Smooth muscle cell of the brain vasculature (primary cell): ENCODE results near the gene OCSTAMP.

ENCODE experiments used
- DNase-seq: peaks from one replicate; pipeline ENCODE4 v3.0.0-alpha.2; 2012; ENCODE audit warnings: low read depth, low spot score

Gene OCSTAMP

DNA sequence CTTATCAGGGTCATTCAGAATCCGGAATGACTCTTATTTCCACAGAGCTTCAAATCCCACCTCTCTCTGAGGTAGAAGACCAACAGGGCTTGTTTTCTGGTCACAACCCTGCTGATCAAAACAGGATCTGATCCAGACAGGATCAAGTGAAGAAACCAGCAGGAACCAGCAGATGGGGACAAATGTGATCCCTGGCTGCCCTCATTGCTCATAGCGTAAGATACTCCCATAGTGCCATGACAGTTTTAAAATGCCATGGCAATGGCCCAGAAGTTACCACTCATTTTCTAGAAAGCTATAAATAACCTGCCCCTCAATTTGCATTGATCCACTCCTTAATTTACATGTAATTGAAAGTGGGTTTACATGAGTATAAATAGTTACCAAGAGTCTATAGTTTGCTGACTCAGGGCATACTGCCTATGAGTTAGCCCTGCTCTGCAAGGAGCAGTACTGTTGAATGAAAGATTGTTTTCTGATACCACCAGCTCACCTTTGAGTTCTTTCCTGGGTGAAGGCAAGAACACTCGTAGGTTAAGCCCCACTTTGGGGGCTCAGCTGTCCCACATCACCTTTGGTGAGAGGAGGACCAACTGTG is 30.9 kb downstream of the OCSTAMP start:
- no peak for DNase-seq

DNA sequence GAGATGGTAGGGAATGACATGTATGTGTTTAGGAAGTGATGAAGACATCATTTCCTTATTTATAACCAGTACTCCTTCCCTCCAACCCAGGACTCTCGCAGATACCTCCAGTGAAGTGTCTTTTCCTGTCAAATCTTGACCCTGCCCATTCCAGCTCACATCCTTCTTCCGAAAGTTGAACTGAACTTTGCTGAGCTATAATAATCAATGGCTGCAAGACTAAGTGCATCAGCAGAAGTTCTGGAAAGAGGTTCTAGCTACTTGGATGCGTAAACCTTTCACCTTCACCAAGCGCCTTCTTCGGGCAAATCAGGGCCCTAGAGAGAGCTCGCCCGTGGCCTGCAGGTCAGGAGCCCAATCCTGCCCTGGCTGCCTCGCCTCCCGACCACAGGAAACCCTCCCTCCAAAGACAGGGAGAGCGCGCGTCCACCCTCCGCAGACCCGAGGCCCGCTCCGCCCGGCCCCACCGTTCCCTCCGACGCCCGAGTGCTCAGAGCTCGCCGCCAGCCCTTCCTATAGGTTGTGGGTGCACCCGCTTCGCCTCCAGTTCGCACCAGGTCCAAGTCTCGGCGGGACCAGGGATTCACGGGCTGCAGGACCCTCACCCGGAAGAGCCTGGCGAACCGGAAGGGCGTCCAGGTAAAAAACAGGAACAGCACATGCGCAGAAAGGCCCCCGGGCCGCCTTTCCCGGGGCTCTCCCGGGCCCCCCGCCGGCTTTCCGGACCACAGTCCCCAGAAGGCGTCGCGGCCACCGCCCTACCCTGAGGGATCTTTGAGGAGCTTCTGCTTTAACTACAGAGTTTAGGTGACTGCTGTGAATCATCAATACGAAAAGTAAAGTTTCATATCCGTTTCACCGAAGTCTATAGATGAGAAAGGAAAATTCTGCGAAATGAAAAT is 37.3 kb downstream of the OCSTAMP start, which contains the start of gene ZNF334:
Gene ZNF334 (minus strand): TSS at position 617 of the 902 bp plus-strand sequence. CDS start 1,457 bp downstream, outside the sequence.
- no peak for DNase-seq

GRCh38 chr20:46509523-46509922 is 40.9 kb downstream of the OCSTAMP start:
- DNase-seq, result no peak

DNA sequence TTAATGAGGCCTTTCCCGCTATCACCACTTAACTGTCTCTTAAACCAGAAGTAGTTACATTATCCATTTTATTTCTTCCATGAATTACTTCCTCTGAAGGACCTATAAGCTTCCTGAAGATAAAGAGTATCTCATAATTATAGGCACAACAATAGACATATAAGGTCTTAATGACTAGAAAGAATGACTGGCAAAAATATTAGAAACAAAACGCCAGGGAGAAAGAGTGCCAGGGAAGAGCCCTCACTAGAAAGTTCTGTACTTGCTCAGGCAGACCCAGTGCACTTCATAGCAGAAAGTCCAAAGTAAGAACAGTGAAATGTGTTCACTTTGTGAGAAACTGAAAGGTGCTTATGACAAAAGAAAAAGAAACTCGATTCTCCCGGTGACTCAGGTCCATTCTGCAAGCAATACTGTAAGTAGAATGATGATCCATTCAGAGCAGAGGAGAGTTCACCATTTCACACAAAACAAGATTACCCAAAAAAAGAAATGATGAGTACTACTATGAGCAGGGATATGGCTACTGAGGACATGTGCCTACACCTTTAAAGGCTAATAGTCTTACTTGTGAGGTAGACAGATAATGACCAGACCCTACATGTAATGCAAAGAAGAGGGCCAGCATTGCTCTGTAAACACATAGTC is 42.6 kb downstream of the OCSTAMP start:
- DNase-seq, result no peak

GRCh38 chr20:46505506-46505905 is 44.9 kb downstream of the OCSTAMP start:
- no peak for DNase-seq

DNA sequence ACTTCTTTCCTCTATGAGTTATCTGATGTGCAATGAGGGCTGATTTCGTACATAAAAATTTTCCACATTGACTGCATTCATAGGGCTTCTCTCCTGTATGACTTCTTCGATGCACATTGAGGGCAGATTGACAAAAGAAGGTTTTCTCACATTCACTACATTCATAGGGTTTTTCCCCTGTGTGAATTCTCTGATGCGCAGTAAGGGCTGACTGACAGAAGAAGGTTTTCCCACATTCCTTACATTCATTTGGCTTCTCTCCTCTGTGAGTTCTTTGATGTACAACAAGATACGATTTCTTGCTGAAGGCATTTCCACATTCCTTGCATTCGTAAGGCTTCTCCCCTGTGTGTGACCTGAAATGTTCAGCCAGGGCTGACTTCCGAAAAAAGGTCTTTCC is 48.5 kb downstream of the OCSTAMP start:
- DNase-seq, result no peak

DNA sequence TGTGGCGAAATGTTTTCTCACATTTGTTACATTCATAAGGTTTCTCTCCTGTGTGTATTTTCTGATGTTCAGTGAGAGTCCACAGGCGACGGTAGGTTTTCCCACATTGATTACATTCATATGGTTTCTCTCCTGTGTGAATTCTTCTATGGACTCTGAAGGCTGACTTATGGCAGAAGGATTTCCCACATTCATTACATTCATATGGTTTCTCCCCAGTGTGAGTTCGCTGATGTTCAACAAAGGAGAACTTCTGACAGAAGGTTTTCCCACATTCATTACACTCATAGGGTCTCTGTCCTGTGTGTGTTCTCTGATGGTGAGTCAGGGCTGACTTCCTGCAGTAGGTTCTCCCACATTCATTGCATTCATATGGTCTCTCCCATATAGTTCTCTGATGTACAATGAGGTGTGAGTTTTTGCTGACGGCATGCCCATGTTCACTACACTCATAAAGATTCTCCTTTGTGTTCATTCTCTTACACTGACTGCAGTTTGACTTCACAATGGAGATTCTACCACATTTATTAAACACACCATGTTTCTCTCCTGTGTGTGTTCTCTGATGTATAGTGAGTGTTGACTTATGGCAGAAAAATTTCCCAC is 49.0 kb downstream of the OCSTAMP start:
- DNase-seq, result no peak

DNA sequence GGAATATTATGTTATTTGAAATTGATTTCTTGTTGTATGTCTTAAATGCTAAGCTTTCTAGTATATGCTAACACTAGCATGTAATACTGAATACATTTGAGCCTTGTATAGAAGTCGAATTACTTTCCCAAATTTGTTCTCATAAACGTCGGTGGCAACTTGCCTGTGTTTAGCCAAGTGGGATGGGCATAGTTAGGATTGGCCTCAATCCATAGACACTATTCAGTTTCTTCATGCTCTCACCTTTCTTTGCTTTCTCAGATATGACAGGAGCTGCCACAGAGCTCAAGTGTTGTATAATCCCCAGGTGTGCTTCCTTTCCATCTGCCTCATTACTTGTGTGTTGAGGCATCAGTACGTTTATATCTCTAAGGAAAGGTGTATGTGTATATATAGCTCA is 56.4 kb downstream of the OCSTAMP start:
- DNase-seq, result no peak

GRCh38 chr20:46491354-46491753 is 59.1 kb downstream of the OCSTAMP start:
- no peak for DNase-seq
